Measurements from ENCODE around the gene NTNG2.
A peak's percentile ranks its signal among the peaks of the same experiment; 100 is the strongest.
"Not testable (repeated sequence)": the region's sequence is repeated elsewhere in the genome, so short reads cannot be mapped to it uniquely, and the experiment has no call there.

NTNG2 gene

GRCh38 chr9:132268725-132269352 is 107.0 kb downstream of the NTNG2 start:
- no peak overlapping the region; the same call in 1 of the 2 replicates for H3K27ac ChIP-seq (ENCODE audit: extremely low read depth, low read depth, low read length)
- peaks cover 22 to 88% of the 10 kb centered on the region in 2 experiments for H3K36me3 ChIP-seq (ENCODE audit: control insufficient read depth in 2 of 2, insufficient read depth in 1 of 2, low read length in 2 of 2)
- H3K9me3 ChIP-seq (ENCODE audit: control insufficient read depth, insufficient read depth, low read depth, low read length) = no peaks in the 10 kb centered on the region
- no peak overlapping the region for H3K4me3 ChIP-seq (ENCODE audit: low read depth, low read length)
- POLR2A ChIA-PET = no interaction called here
- peak; percentile 77; the same call in 1 of the 2 replicates for TF ChIP-seq CTCF (tag by site-specific recombination; IDR thresholded peaks at IDR 0.05)
- peak; percentile 11; the same call in 1 of the 2 replicates for TF ChIP-seq ATF2 (tag by site-specific recombination; IDR thresholded peaks at IDR 0.05; ENCODE audit: low read depth)
- peak; percentile 72 for TF ChIP-seq ZNF654 (tag by site-specific recombination; IDR thresholded peaks at IDR 0.05; ENCODE audit: low read depth)
- TF ChIP-seq ZNF549 (tag by site-specific recombination; IDR thresholded peaks at IDR 0.05) = no peak
- TF ChIP-seq ZNF629 (tag by site-specific recombination; IDR thresholded peaks at IDR 0.05) = peak; percentile 24; the same call in 1 of the 2 replicates
- no peak for TF ChIP-seq ZNF416 (tag by site-specific recombination; IDR thresholded peaks at IDR 0.05)
- TF ChIP-seq ZNF335 (tag by site-specific recombination; conservative IDR thresholded peaks at IDR 0.05) = 0 out of 2 replicates have a peak, but pooled peaks have one; percentile 41
- peak; percentile 8; the same call in 1 of the 2 replicates for TF ChIP-seq PRDM1 (tag by site-specific recombination; IDR thresholded peaks at IDR 0.05)
- no peak for TF ChIP-seq ZNF140 (tag by site-specific recombination; IDR thresholded peaks at IDR 0.05)
- TF ChIP-seq ZNF639 (tag by site-specific recombination; IDR thresholded peaks at IDR 0.05) = no peak
- peak; percentile 69; the same call in 1 of the 2 replicates for TF ChIP-seq ZNF211 (tag by site-specific recombination; IDR thresholded peaks at IDR 0.05; ENCODE audit: low read depth)
- TF ChIP-seq ZSCAN23 (tag by site-specific recombination; IDR thresholded peaks at IDR 0.05) = no peak
- peak; percentile 23; the same call in 1 of the 2 replicates for TF ChIP-seq FEZF1 (tag by site-specific recombination; IDR thresholded peaks at IDR 0.05)
- no peaks in the 10 kb centered on the region for H3K4me1 ChIP-seq (ENCODE audit: control insufficient read depth, insufficient read depth, low read length)
- CTCF ChIA-PET = interaction anchor here (0.5 to 3.0 kb wide), 64 partner anchors 9 to 1042 kb away, joined by 3 to 82 read pairs (median 4); partner anchors contain the start of gene SETX

GRCh38 chr9:132269704-132270516 is 108.1 kb downstream of the NTNG2 start:
- H3K4me1 ChIP-seq (ENCODE audit: control insufficient read depth, insufficient read depth, low read length); H3K4me3 ChIP-seq (ENCODE audit: low read depth, low read length); POLR2A ChIA-PET; H3K9me3 ChIP-seq (ENCODE audit: control insufficient read depth, insufficient read depth, low read depth, low read length): not testable (repeated sequence)
- Histone ChIP-seq H3K36me3 (ENCODE audit: control insufficient read depth in 2 of 2, insufficient read depth in 1 of 2, low read length in 2 of 2) (peaks cover 33 to 88% of the 10 kb centered on the region in 2 experiments), H3K27ac (ENCODE audit: extremely low read depth, low read depth, low read length) (0 out of 2 replicates have a peak overlapping the region, but pooled peaks have one; percentile 18)
- TF ChIP-seq SCRT1 (tag by site-specific recombination; IDR thresholded peaks at IDR 0.05; ENCODE audit: borderline replicate concordance) (peak; percentile 63), ZEB2 (tag by site-specific recombination; IDR thresholded peaks at IDR 0.05) (0 out of 2 replicates have a peak, but pooled peaks have one; percentile 12), SCRT2 (tag by site-specific recombination; IDR thresholded peaks at IDR 0.05) (peak; percentile 48)
- CTCF ChIA-PET = interaction anchor here (0.6 to 3.0 kb wide), 34 partner anchors 9 to 515 kb away, joined by 3 to 82 read pairs (median 6); partner anchors contain the start of gene SETX
